Liver (tissue), 9 donors: ENCODE measurements around the gene FCF1. TPM values are rescaled to one million over a fixed set of nuclear protein-coding genes. Genes with fewer than 3 reads are reported as not detected.
A peak's percentile ranks its signal among the peaks of the same experiment; 100 is the strongest.

Source experiments
- DNase-seq: peaks from one replicate; pipeline ENCODE4 v3.0.0-alpha.2; 2017; ENCODE audit warnings: low spot score
- H3K27ac ChIP-seq, 2 donors: one replicate each; pipeline ENCODE4 v1.7.0; 2013; ENCODE audit warnings: inconsistent platforms in 2 of 2, low read length in 2 of 2, control low read depth in 1 of 2, low read depth in 1 of 2, mild to moderate bottlenecking in 1 of 2
- H3K27me3 ChIP-seq, 4 donors: one replicate each; pipeline versions ENCODE4 v1.6.1 to v1.7.0; 2013; ENCODE audit warnings: low read length in 3 of 4, inconsistent platforms in 1 of 4, mild to moderate bottlenecking in 1 of 4, moderate library complexity in 1 of 4; ENCODE audit not compliant: control insufficient read depth in 4 of 4, insufficient read depth in 4 of 4
- H3K36me3 ChIP-seq, 4 donors: one replicate each; pipeline versions ENCODE4 v1.6.1 to v1.7.0; 2013; ENCODE audit warnings: low read length in 3 of 4, mild to moderate bottlenecking in 3 of 4, low read depth in 1 of 4, moderate library complexity in 1 of 4; ENCODE audit not compliant: control insufficient read depth in 4 of 4, insufficient read depth in 3 of 4
- H3K4me1 ChIP-seq, 4 donors: one replicate each; pipeline versions ENCODE4 v1.6.1 to v1.7.0; 2013; ENCODE audit warnings: low read length in 3 of 4, mild to moderate bottlenecking in 3 of 4, moderate library complexity in 1 of 4; ENCODE audit not compliant: control insufficient read depth in 4 of 4, insufficient read depth in 4 of 4
- H3K4me3 ChIP-seq, 3 donors: one replicate each; pipeline versions ENCODE4 v1.6.1 to v1.7.0; 2013; ENCODE audit warnings: low read length in 3 of 3, control low read depth in 1 of 3, low read depth in 1 of 3, mild to moderate bottlenecking in 1 of 3
- H3K9ac ChIP-seq, 2 donors: one replicate each; pipeline ENCODE4 v1.7.0; 2013; ENCODE audit warnings: low read length in 2 of 2, mild to moderate bottlenecking in 2 of 2, moderate library complexity in 2 of 2, control low read depth in 1 of 2, low read depth in 1 of 2
- H3K9me3 ChIP-seq, 4 donors: one replicate each; pipeline versions ENCODE4 v1.6.1 to v1.7.0; 2013; ENCODE audit warnings: low read length in 3 of 4; ENCODE audit not compliant: control insufficient read depth in 4 of 4
- EGR1 ChIP-seq, 2 donors: IDR thresholded peaks; 2 replicates each; pipeline ENCODE4 v1.6.1; 2016 to 2018; ENCODE audit warnings: antibody characterized with exemption in 2 of 2, low read depth in 2 of 2
- FOXA1 ChIP-seq: IDR thresholded peaks from 2 replicates; pipeline ENCODE4 v1.6.1; 2016; ENCODE audit warnings: antibody characterized with exemption
- FOXA2 ChIP-seq: IDR thresholded peaks from 2 replicates; pipeline ENCODE4 v1.6.1; 2016; ENCODE audit warnings: antibody characterized with exemption
- GABPA ChIP-seq, 2 donors: IDR thresholded peaks in 1 of 2; conservative IDR thresholded peaks in 1 of 2; 2 replicates each; pipeline ENCODE4 v1.6.1; 2016; ENCODE audit warnings: antibody characterized with exemption in 2 of 2, mild to moderate bottlenecking in 1 of 2, moderate library complexity in 1 of 2
- HNF4A ChIP-seq, 2 donors: conservative IDR thresholded peaks; 2 replicates each; pipeline ENCODE4 v1.6.1; 2016; ENCODE audit warnings: antibody characterized with exemption in 2 of 2, mild to moderate bottlenecking in 2 of 2
- HNF4G ChIP-seq: IDR thresholded peaks from 2 replicates; pipeline ENCODE4 v1.6.1; 2016; ENCODE audit warnings: antibody characterized with exemption
- JUND ChIP-seq, 2 donors: IDR thresholded peaks; 2 replicates each; pipeline ENCODE4 v1.6.1; 2016; ENCODE audit warnings: antibody characterized with exemption in 2 of 2
- NR2F2 ChIP-seq: IDR thresholded peaks from 2 replicates; pipeline ENCODE4 v1.6.1; 2016; ENCODE audit warnings: antibody characterized with exemption
- RAD21 ChIP-seq, 2 donors: IDR thresholded peaks; 2 replicates each; pipeline ENCODE4 v1.6.1; 2016; ENCODE audit warnings: antibody characterized with exemption in 2 of 2, mild to moderate bottlenecking in 2 of 2
- RXRA ChIP-seq, 2 donors: IDR thresholded peaks; 2 replicates each; pipeline ENCODE4 v1.6.1; 2017 to 2018; ENCODE audit warnings: antibody characterized with exemption in 2 of 2, mild to moderate bottlenecking in 1 of 2
- SP1 ChIP-seq: IDR thresholded peaks from 2 replicates; pipeline ENCODE4 v1.6.1; 2018; ENCODE audit warnings: antibody characterized with exemption, mild to moderate bottlenecking
- TAF1 ChIP-seq: conservative IDR thresholded peaks from 2 replicates; pipeline ENCODE4 v1.6.1; 2016; ENCODE audit warnings: antibody characterized with exemption, mild to moderate bottlenecking
- YY1 ChIP-seq: IDR thresholded peaks from 2 replicates; pipeline ENCODE4 v1.6.1; 2016; ENCODE audit warnings: antibody characterized with exemption, mild to moderate bottlenecking
- WGBS: extraction: QIAGEN DNeasy Blood & Tissue Kit; methylation state at CpG from one replicate; pipeline ENCODE4 v1.1.7; 2013; 5-methylcytosine and 5-hydroxymethylcytosine counted together
- polyA plus RNA-seq, 2 donors: library from polyadenylated mRNA; stranded (reverse) in 1 of 2; unstranded in 1 of 2; fragments of 200-250 nt in 1 of 2; fragments of >200 nt in 1 of 2; fragmentation: Nextera tagmentation in 1 of 2; extraction: Ambion mirVana in 1 of 2; gene quantifications; one replicate each; pipeline versions ENCODE4 v1.2.1 to v1.2.3, GENCODE V29; 2013 to 2015
- total RNA-seq, 2 donors: library from RNA; depleted of rRNA; stranded (reverse); fragments of >200 nt; gene quantifications; one replicate each; pipeline ENCODE4 v1.2.3, GENCODE V29; 2014
- TF ChIP-seq, protein P1 (sequence below): IDR thresholded peaks from 2 replicates; pipeline ENCODE4 v1.6.1; 2016; ENCODE audit warnings: antibody characterized with exemption, mild to moderate bottlenecking
- TF ChIP-seq, protein P2 (sequence below): IDR thresholded peaks from 2 replicates; pipeline ENCODE4 v1.6.1; 2016; ENCODE audit warnings: antibody characterized with exemption
- TF ChIP-seq, protein P3 (sequence below): IDR thresholded peaks from 2 replicates; pipeline ENCODE4 v1.6.1; 2016; ENCODE audit warnings: antibody characterized with exemption
- TF ChIP-seq, protein P4 (sequence below): IDR thresholded peaks from 2 replicates; pipeline ENCODE4 v1.6.1; 2016; ENCODE audit warnings: antibody characterized with exemption
- TF ChIP-seq, protein P5 (sequence below): fragments of 150-350 bp; IDR thresholded peaks from 2 replicates; pipeline ENCODE4 v1.5.1; 2017; ENCODE audit warnings: improper control_type of control experiment, low read depth, low read length; ENCODE audit not compliant: missing input control
- donor health status: healthy.
- donor health status: healthy.
- donor health status: healthy.
- donor health status: healthy.
- donor health status: healthy.

Gene FCF1
- total and polyA plus RNA-seq, 4 donors = 3.7 to 15.3 (median 13.6) TPM

DNA sequence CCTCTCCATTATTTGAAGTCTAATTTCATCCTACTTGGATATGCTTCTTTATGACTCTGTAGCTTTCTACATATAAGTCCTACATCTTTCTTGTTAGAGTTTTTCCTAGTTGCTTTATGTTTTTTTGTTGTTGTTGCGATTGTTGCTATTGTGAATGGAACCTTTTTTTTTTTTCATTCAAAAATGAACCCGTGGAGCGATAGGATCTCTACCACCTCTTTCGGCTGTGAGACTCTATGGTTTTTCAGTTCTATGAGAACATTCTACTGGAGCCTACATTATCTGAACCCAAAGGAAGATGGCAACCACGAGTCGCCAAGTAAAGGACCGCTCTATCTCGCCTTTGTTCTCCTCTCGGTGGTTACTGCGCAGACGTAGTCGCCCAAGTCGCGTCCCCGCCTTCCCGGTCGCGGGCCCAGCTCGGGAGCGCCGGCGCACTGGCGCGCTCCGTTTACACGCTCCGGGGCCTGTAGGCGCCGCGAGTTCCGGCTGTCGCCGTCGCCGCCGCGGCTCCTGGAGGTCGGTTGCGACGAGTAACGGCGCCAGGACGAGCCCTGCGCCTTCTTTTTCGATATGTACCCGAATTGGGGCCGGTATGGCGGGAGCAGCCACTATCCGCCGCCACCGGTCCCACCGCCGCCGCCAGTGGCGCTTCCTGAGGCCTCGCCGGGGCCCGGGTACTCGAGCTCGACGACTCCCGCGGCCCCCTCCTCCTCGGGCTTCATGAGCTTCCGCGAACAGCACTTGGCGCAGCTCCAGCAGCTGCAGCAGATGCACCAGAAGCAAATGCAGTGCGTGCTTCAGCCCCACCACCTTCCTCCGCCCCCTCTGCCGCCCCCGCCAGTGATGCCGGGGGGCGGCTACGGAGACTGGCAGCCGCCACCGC, 50.2 kb downstream of the FCF1 start, which contains the start of gene YLPM1:
Gene YLPM1, plus strand, starts transcription at position 400 of the 886 bp plus-strand sequence. Its CDS starts 174 bp downstream, at position 574.
- peak within 1 kb of the TSS; percentile 68 to 80 for H3K27ac ChIP-seq
- peak within 1 kb of the TSS; percentile 62 to 100 (median 76) for H3K4me3 ChIP-seq
- peak within 1 kb of the TSS; percentile 43 to 93 for H3K9ac ChIP-seq
- peak; percentile 88 for DNase-seq
- TF ChIP-seq GABPA (IDR thresholded peaks at IDR 0.05 in 1 of 2, conservative IDR thresholded peaks at IDR 0.05 in 1 of 2) = peak; percentile 29 to 85
- peak; percentile 11 to 62 for TF ChIP-seq HNF4A (conservative IDR thresholded peaks at IDR 0.05)
- peak; percentile 67 for TF ChIP-seq TAF1
- TF ChIP-seq, protein P1, sequence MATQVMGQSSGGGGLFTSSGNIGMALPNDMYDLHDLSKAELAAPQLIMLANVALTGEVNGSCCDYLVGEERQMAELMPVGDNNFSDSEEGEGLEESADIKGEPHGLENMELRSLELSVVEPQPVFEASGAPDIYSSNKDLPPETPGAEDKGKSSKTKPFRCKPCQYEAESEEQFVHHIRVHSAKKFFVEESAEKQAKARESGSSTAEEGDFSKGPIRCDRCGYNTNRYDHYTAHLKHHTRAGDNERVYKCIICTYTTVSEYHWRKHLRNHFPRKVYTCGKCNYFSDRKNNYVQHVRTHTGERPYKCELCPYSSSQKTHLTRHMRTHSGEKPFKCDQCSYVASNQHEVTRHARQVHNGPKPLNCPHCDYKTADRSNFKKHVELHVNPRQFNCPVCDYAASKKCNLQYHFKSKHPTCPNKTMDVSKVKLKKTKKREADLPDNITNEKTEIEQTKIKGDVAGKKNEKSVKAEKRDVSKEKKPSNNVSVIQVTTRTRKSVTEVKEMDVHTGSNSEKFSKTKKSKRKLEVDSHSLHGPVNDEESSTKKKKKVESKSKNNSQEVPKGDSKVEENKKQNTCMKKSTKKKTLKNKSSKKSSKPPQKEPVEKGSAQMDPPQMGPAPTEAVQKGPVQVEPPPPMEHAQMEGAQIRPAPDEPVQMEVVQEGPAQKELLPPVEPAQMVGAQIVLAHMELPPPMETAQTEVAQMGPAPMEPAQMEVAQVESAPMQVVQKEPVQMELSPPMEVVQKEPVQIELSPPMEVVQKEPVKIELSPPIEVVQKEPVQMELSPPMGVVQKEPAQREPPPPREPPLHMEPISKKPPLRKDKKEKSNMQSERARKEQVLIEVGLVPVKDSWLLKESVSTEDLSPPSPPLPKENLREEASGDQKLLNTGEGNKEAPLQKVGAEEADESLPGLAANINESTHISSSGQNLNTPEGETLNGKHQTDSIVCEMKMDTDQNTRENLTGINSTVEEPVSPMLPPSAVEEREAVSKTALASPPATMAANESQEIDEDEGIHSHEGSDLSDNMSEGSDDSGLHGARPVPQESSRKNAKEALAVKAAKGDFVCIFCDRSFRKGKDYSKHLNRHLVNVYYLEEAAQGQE = no peak
- TF ChIP-seq, protein P2, sequence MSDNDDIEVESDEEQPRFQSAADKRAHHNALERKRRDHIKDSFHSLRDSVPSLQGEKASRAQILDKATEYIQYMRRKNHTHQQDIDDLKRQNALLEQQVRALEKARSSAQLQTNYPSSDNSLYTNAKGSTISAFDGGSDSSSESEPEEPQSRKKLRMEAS = peak; percentile 27
- TF ChIP-seq, protein P3, sequence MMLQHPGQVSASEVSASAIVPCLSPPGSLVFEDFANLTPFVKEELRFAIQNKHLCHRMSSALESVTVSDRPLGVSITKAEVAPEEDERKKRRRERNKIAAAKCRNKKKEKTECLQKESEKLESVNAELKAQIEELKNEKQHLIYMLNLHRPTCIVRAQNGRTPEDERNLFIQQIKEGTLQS = peak; percentile 28
- TF ChIP-seq JUND (IDR thresholded peaks at IDR 0.05) = peak; percentile 32 to 45
- peak; percentile 53 to 62 for TF ChIP-seq RAD21 (IDR thresholded peaks at IDR 0.05)
- TF ChIP-seq, protein P4, sequence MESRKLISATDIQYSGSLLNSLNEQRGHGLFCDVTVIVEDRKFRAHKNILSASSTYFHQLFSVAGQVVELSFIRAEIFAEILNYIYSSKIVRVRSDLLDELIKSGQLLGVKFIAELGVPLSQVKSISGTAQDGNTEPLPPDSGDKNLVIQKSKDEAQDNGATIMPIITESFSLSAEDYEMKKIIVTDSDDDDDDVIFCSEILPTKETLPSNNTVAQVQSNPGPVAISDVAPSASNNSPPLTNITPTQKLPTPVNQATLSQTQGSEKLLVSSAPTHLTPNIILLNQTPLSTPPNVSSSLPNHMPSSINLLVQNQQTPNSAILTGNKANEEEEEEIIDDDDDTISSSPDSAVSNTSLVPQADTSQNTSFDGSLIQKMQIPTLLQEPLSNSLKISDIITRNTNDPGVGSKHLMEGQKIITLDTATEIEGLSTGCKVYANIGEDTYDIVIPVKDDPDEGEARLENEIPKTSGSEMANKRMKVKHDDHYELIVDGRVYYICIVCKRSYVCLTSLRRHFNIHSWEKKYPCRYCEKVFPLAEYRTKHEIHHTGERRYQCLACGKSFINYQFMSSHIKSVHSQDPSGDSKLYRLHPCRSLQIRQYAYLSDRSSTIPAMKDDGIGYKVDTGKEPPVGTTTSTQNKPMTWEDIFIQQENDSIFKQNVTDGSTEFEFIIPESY = peak; percentile 35
- peak; percentile 69 for TF ChIP-seq SP1
- TF ChIP-seq, protein P5, sequence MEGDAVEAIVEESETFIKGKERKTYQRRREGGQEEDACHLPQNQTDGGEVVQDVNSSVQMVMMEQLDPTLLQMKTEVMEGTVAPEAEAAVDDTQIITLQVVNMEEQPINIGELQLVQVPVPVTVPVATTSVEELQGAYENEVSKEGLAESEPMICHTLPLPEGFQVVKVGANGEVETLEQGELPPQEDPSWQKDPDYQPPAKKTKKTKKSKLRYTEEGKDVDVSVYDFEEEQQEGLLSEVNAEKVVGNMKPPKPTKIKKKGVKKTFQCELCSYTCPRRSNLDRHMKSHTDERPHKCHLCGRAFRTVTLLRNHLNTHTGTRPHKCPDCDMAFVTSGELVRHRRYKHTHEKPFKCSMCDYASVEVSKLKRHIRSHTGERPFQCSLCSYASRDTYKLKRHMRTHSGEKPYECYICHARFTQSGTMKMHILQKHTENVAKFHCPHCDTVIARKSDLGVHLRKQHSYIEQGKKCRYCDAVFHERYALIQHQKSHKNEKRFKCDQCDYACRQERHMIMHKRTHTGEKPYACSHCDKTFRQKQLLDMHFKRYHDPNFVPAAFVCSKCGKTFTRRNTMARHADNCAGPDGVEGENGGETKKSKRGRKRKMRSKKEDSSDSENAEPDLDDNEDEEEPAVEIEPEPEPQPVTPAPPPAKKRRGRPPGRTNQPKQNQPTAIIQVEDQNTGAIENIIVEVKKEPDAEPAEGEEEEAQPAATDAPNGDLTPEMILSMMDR = peak; percentile 36
- TF ChIP-seq YY1 = peak; percentile 93
- TF ChIP-seq FOXA1 = no peak
- TF ChIP-seq FOXA2 = no peak
- peak; percentile 43 to 66 for TF ChIP-seq RXRA (IDR thresholded peaks at IDR 0.05)
- no peak for TF ChIP-seq NR2F2
- TF ChIP-seq EGR1 (IDR thresholded peaks at IDR 0.05; ENCODE audit: low read depth in 2 of 2) = no peak
- no peak for TF ChIP-seq HNF4G
- under 1% methylated on average over 76 of the region's 76 CpGs for WGBS
- no peaks in the 10 kb centered on the region for H3K9me3 ChIP-seq
- peaks cover 0 to 31% (median 26%) of the 10 kb centered on the region in 4 donors for H3K4me1 ChIP-seq
- H3K36me3 ChIP-seq = peaks cover 0 to 2% (median 0%) of the 10 kb centered on the region in 4 donors
- no peaks in the 10 kb centered on the region for H3K27me3 ChIP-seq
